Peyer's patch (tissue), 4 donors: Measurements from ENCODE around the gene CLIC1. TPM values are rescaled to one million over a fixed set of nuclear protein-coding genes. Genes with fewer than 3 reads are reported as not detected.

Experiments used
- DNase-seq, 3 donors: peaks; one replicate each; pipeline ENCODE4 v3.0.0-alpha.2; 2017 to 2019
- H3K27ac ChIP-seq, 4 donors: fragments of 200-600 bp; sonication (generic); one replicate each; pipeline ENCODE4 v1.5.1; 2016 to 2019
- H3K27me3 ChIP-seq, 2 donors: fragments of 200-600 bp; sonication (generic); one replicate each; pipeline ENCODE4 v1.5.1; 2019
- H3K36me3 ChIP-seq, 3 donors: fragments of 200-600 bp; sonication (generic); one replicate each; pipeline ENCODE4 v1.5.1; 2016 to 2019
- H3K4me1 ChIP-seq, 4 donors: fragments of 200-600 bp; sonication (generic); one replicate each; pipeline ENCODE4 v1.5.1; 2016 to 2019
- H3K4me3 ChIP-seq, 4 donors: fragments of 200-600 bp; sonication (generic); 1 replicate in 3 of 4; 2 replicates in 1 of 4; pipeline ENCODE4 v1.5.1; 2016 to 2019; ENCODE audit warnings: mild to moderate bottlenecking in 1 of 4
- H3K9me3 ChIP-seq, 4 donors: fragments of 200-600 bp; sonication (generic); one replicate each; pipeline ENCODE4 v1.5.1; 2016 to 2019; ENCODE audit warnings: mild to moderate bottlenecking in 1 of 4
- POLR2A ChIP-seq, 2 donors: fragments of 450-650 bp; IDR thresholded peaks; one replicate each; pipeline ENCODE4 v1.5.1; 2017; ENCODE audit warnings: antibody characterized with exemption in 2 of 2, mild to moderate bottlenecking in 2 of 2, moderate library complexity in 2 of 2
- total RNA-seq, 4 donors: library from RNA; depleted of rRNA; stranded (reverse); fragments of >200 nt; gene quantifications; one replicate each; pipeline ENCODE4 v1.1.0, GENCODE V29; 2016
- TF ChIP-seq, protein P1 (sequence below), 6 experiments: fragments of 450-650 bp in 4 of 6; fragments of 200-600 bp in 2 of 6; sonication (generic) in 1 of 6; IDR thresholded peaks; one replicate each; pipeline ENCODE4 v1.5.1; 2017 to 2019; ENCODE audit warnings: antibody characterized with exemption in 6 of 6, mild to moderate bottlenecking in 3 of 6, moderate library complexity in 1 of 6

The CLIC1 gene
- total RNA-seq, 4 donors from 2014 or later, result 207 to 307 (median 270) TPM

DNA sequence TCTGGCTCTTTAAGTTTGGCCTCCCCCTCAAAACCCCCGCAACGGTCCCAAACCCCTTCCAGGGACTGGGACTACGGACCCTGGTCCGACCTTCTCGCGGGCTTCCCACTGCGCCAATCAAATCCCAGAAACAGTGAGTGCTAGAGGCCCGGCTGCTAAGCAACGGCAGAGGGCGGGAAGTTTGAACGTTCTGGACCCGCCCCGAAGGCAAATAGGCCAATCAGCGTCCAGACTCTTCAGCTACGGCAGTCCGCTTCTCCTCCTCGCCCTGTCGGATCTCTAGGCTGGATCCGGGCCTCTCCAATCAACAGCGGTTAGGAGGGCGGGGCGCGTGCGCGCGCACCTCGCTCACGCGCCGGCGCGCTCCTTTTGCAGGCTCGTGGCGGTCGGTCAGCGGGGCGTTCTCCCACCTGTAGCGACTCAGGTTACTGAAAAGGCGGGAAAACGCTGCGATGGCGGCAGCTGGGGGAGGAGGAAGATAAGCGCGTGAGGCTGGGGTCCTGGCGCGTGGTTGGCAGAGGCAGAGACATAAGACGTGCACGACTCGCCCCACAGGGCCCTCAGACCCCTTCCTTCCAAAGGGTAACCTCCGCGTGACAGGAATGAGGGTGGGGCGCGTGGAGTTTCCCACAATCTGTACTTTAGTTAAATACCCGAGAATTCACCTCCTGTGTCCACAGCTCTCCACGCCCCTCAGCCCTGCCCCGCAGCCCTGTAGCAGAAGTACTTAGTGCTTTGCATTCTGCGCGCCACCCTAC is 3.5 kb upstream of the CLIC1 start, which contains the start of gene MSH5:
Gene MSH5, plus strand, starts transcription at position 367 of the 758 bp plus-strand sequence. CDS start 462 bp downstream, outside the sequence.
- no peaks in the 10 kb centered on the region for H3K36me3 ChIP-seq
- peak within 1 kb of the TSS; percentile 84 to 96 (median 94) for H3K27ac ChIP-seq
- TF ChIP-seq POLR2A (IDR thresholded peaks at IDR 0.05), result peak; percentile 32 to 61
- TF ChIP-seq, protein P1, sequence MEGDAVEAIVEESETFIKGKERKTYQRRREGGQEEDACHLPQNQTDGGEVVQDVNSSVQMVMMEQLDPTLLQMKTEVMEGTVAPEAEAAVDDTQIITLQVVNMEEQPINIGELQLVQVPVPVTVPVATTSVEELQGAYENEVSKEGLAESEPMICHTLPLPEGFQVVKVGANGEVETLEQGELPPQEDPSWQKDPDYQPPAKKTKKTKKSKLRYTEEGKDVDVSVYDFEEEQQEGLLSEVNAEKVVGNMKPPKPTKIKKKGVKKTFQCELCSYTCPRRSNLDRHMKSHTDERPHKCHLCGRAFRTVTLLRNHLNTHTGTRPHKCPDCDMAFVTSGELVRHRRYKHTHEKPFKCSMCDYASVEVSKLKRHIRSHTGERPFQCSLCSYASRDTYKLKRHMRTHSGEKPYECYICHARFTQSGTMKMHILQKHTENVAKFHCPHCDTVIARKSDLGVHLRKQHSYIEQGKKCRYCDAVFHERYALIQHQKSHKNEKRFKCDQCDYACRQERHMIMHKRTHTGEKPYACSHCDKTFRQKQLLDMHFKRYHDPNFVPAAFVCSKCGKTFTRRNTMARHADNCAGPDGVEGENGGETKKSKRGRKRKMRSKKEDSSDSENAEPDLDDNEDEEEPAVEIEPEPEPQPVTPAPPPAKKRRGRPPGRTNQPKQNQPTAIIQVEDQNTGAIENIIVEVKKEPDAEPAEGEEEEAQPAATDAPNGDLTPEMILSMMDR (IDR thresholded peaks at IDR 0.05), result peak in 1 of 6 experiments; percentile 7
- H3K9me3 ChIP-seq, result no peaks in the 10 kb centered on the region
- H3K27me3 ChIP-seq, result no peaks in the 10 kb centered on the region
- H3K4me1 ChIP-seq, result peaks cover 9 to 37% (median 33%) of the 10 kb centered on the region in 4 donors
- peak; percentile 94 to 99 (median 99) for DNase-seq
- peak within 1 kb of the TSS; percentile 63 to 91 (median 70) for H3K4me3 ChIP-seq

DNA sequence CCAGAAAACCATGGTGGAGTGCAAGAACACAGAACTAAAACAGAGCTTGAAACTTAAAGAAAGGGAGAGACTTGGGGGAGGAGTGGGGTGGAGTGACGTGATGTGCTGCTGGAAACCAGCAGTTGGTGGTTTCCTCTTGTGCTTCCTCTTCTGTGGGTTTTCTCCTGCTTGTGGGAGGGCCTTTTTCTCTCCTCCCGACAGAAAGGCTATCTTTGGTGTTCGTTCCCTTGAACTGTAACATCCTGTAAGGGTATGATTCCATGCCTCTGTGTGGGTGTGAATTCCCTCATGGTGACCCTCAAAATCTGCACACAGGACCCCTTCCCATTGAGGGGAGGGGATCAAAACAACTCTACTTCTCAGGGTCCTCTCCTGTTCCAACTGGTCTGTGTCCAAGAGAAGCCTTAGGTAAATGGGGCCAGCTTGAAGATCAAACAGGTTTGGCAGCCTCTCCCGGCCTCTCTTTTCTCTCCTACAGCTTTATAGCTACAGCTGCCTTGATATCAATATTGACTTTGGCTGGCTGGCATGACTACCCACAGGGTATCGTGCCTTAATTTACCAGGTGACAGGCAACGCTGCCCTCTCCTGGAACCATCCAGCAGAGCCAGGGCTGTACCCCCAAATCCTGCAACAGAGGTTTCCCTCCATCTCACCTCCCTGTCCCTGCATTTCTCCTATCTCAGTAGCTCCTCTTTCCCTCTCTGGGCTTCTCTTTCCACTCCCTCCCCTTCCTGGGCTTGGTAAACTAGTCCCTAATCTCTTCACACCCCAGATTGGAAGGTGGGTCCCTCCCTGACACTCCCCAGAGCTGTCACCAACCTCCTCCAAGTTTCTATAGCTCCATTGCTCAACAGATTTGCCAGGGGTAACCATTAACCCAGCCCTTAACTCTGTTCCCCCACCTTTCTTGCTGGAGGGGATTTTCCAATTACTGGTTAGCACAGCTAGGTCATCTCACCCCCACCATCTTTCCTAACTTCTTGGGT is 2.0 kb upstream of the CLIC1 start:
- no peaks in the 10 kb centered on the region for H3K27me3 ChIP-seq
- no peaks in the 10 kb centered on the region for H3K9me3 ChIP-seq
- peak; percentile 18 to 42 for TF ChIP-seq POLR2A (IDR thresholded peaks at IDR 0.05)
- TF ChIP-seq, protein P1 (IDR thresholded peaks at IDR 0.05), result peak in 4 of 6 experiments; percentile 5 to 51 (median 30)
- peak overlapping the region; percentile 84 to 96 (median 94) for H3K27ac ChIP-seq
- DNase-seq, result peak; percentile 75 to 88 (median 79)
- H3K36me3 ChIP-seq, result peaks cover 0 to 10% (median 0%) of the 10 kb centered on the region in 3 donors
- H3K4me3 ChIP-seq, result peak overlapping the region in 1 of 4 donors; percentile 27
- peaks cover 11 to 53% (median 39%) of the 10 kb centered on the region in 4 donors for H3K4me1 ChIP-seq

DNA sequence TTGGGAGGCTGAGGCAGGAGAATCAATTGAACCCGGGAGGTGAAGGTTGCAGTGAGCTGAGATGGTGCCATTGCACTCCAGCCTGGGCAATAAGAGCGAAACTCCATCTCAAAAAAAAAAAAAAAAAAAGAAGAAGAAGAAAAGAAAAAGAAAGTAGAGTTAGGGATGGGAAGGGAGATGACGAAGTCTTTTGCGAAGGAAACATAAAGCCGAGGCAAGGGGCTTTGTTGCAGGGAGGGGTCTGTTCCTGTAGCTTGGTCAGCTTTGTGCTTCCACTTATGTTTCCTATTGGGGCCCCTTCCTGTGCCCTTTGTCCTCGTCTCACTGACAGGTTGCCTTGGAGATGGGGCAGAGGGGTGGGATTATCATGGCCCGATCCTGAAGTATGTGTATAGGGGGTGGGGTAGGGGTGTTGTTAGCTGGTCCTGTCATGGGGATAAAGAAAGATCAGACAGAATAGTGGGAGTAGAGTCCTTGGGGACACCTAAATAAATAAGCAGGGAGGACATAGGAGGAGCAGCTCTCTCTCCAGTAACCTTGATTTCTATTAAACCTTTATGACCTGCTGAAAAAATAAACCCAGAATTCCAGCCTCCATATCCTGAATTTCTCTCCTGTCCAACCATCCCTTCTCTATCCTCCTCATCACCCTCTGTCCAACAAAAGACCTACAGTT is 1.1 kb upstream of the CLIC1 start:
- Histone ChIP-seq H3K27ac (peak overlapping the region; percentile 84 to 96 (median 94)), H3K36me3 (peaks cover 0 to 18% (median 0%) of the 10 kb centered on the region in 3 donors), H3K4me1 (peaks cover 11 to 55% (median 39%) of the 10 kb centered on the region in 4 donors), H3K4me3 (peak overlapping the region in 2 of 4 donors; percentile 27 to 81), H3K9me3 (no peaks in the 10 kb centered on the region), H3K27me3 (no peaks in the 10 kb centered on the region)
- DNase-seq, result peak in 1 of 3 donors; percentile 62
- TF ChIP-seq POLR2A (IDR thresholded peaks at IDR 0.05), result no peak
- TF ChIP-seq, protein P1 (IDR thresholded peaks at IDR 0.05), result no peak

DNA sequence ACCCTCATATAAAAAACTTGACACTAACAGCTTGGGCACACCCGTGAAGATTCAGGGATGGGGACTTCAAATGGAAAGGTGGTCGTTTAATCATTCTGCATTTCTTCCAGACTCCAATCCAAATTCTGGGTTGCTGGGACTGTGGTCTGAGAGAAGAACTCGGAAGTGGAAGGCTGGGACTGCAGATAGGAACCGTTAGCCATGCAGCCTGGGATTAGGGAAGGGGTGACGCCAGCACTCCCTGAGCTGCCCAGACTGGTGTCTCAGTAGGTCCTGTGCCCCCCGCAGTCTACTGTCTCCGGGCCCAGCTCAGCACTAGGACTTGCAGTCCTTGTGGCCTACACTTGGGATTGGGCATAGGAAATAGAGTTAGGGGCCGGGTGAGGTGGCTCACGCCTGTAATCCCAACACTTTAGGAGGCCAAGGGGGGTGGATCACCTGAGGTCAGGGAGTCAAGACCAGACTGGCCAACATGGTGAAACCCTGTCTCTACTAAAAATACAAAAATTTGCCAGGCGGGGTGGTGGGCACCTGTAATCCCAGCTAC is 511 bp upstream of the CLIC1 start:
- H3K27ac ChIP-seq, result peak overlapping the region; percentile 84 to 96 (median 94)
- peak overlapping the region; percentile 49 to 81 (median 63) for H3K4me3 ChIP-seq
- peaks cover 11 to 61% (median 39%) of the 10 kb centered on the region in 4 donors for H3K4me1 ChIP-seq
- peaks cover 0 to 24% (median 0%) of the 10 kb centered on the region in 3 donors for H3K36me3 ChIP-seq
- DNase-seq, result no peak
- no peak for TF ChIP-seq POLR2A (IDR thresholded peaks at IDR 0.05)
- TF ChIP-seq, protein P1 (IDR thresholded peaks at IDR 0.05), result no peak
- H3K9me3 ChIP-seq, result no peaks in the 10 kb centered on the region
- no peaks in the 10 kb centered on the region for H3K27me3 ChIP-seq
